Measurements from ENCODE around the gene ACOT8. TPM values are rescaled to one million over a fixed set of nuclear protein-coding genes. Genes with fewer than 3 reads are reported as not detected.
"Not testable (repeated sequence)": the region's sequence is repeated elsewhere in the genome, so short reads cannot be mapped to it uniquely, and the experiment has no call there.

The ACOT8 gene
- total RNA-seq, 1 donor from 2014 or later: 27.6 TPM

DNA sequence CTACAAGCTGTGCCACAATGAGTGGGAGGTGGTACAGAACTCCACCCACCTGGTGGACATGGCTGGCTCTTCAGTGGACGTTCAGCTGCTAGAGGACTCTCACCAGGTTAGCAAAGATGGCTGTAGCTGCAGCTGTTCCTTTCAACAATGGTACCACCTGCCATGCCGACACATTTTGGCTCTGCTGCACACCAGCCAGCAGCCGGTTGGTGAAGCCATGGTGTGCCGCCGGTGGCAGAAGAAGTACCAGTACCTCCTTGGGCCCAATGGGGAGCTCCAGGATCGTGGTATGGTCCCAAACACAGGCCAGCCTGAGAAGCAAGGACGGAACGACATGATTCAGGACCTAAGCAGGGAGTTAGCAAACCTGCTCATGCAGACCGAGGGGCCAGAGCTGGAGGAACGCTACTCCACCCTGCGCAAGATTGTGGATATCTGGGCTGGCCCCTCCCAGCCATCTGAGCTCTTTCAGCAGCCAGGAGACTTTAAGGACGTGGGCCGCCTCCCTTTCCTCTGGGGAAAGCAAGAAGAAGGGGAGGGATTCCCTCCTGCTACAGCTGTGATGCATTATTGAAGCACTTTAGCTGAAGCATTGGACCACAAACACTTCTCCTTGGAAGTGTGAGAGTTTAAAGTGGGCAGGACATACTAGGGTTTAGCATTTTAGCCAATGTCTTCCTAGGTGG lies 21.0 kb upstream of the ACOT8 start:
- Mint-ChIP-seq H3K9me3 (no peaks in the 10 kb centered on the region), H3K4me3 (no peak overlapping the region), H3K4me1 (peaks cover 21% of the 10 kb centered on the region), H3K27ac (no peak overlapping the region), H3K36me3 (ENCODE audit: low read depth) (peaks cover 20% of the 10 kb centered on the region), H3K27me3 (no peaks in the 10 kb centered on the region)
- no peak for DNase-seq
- intact Hi-C loops (cut with micrococcal nuclease): no loop called here

- Mint-ChIP-seq H3K9me3 (no peaks in the 10 kb centered on the region), H3K4me1 (no peaks in the 10 kb centered on the region)
Measured at GRCh38 chr20:45874576-45874975, 17.4 kb upstream of the ACOT8 start.

GRCh38 chr20:45874104-45874481 lies 16.9 kb upstream of the ACOT8 start:
- intact Hi-C loops (cut with micrococcal nuclease): not testable (repeated sequence)

More at GRCh38 chr20:45874576-45874975, 17.4 kb upstream of the ACOT8 start:
- no peak for DNase-seq
- Mint-ChIP-seq H3K27ac (no peak overlapping the region), H3K36me3 (ENCODE audit: low read depth) (peaks cover 4% of the 10 kb centered on the region), H3K4me3 (no peak overlapping the region), H3K27me3 (no peaks in the 10 kb centered on the region)
- intact Hi-C loops (cut with micrococcal nuclease): no loop called here

DNA sequence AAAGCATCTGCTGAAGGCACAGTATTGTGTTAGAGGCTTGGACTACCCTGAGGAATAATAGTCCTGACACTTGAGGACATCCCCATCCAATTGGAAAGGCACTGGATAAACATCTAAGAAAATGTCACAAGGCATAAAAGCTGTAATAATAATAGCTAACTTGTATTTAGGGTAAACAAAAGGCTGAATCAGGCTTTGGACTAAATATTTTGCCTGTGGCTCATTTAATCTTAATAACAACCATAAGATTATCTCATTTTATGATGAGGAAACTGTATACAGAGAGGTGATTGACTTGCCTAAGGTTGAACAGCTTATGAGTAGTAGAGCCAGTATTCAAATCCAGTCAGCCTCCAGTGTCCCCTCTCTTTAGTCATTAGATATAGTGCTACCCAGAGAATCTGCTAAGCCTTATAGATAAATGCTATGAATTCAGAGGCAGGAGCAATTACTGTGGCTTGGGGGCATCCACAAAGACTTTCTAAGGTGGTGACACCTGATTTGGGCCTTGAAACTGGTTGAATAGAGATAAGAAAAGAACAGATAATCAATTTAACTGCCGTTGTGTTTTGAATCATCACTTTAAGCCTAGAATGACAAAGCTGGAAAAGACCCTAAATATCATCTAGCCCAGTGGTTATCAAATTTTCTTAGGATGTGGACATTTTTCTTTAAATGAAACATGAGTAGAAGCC lies 16.4 kb upstream of the ACOT8 start:
- no peak for DNase-seq
- Mint-ChIP-seq H3K4me3 (no peak overlapping the region), H3K9me3 (no peaks in the 10 kb centered on the region), H3K4me1 (no peaks in the 10 kb centered on the region), H3K27ac (peak overlapping the region; percentile 67), H3K27me3 (no peaks in the 10 kb centered on the region), H3K36me3 (ENCODE audit: low read depth) (peaks cover 2% of the 10 kb centered on the region)
- intact Hi-C loops (cut with micrococcal nuclease): no loop called here

More at GRCh38 chr20:45874104-45874481, 16.9 kb upstream of the ACOT8 start:
- H3K4me1 Mint-ChIP-seq; H3K27me3 Mint-ChIP-seq; DNase-seq; H3K4me3 Mint-ChIP-seq; H3K9me3 Mint-ChIP-seq; H3K36me3 Mint-ChIP-seq (ENCODE audit: low read depth): not testable (repeated sequence)
- H3K27ac Mint-ChIP-seq: peak overlapping the region; percentile 67

- intact Hi-C loops (cut with micrococcal nuclease): no loop called here
- H3K27me3 Mint-ChIP-seq: no peaks in the 10 kb centered on the region
- H3K4me1 Mint-ChIP-seq: no peaks in the 10 kb centered on the region
- H3K36me3 Mint-ChIP-seq (ENCODE audit: low read depth): peaks cover 2% of the 10 kb centered on the region
- no peak overlapping the region for H3K27ac Mint-ChIP-seq
- no peaks in the 10 kb centered on the region for H3K9me3 Mint-ChIP-seq
- no peak overlapping the region for H3K4me3 Mint-ChIP-seq
- DNase-seq: no peak
Measured at GRCh38 chr20:45872626-45873025, 15.4 kb upstream of the ACOT8 start.

- no peak for DNase-seq
- Mint-ChIP-seq H3K36me3 (ENCODE audit: low read depth) (peaks cover 7% of the 10 kb centered on the region), H3K9me3 (no peaks in the 10 kb centered on the region), H3K4me3 (no peak overlapping the region), H3K4me1 (no peaks in the 10 kb centered on the region), H3K27ac (no peak overlapping the region), H3K27me3 (no peaks in the 10 kb centered on the region)
- intact Hi-C loops (cut with micrococcal nuclease): no loop called here
Measured at GRCh38 chr20:45867819-45868176, 10.6 kb upstream of the ACOT8 start.

DNA sequence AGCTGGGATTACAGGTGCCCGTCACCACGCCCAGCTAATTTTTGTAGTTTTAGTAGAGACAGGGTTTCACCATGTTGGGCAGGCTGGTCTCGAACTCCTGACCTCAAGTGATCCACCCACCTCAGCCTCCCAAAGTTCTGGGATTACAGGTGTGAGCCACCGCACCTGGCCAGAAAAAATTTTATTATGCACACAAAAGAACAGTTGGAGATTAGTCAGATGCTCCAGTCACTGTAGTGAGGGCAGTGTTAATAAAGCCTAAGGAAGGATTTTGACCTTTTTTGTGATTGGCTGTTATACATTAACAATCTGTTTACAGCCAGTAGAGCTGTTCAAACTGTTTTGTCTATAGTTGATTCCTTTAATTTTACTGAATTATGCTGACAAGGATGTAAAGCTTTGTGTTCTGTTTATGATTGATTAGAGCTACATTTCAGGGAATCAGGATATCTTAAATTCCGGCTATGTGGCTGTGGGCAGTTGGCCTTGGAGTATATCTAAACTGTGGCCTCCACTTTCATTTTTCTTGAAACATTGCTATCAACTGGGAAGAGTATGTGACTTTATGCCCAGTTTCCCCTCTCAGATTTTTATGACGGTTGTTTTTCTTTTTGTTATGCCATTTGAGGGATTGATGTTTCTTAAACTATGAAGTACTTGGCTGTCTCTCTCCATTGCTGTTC lies 10.1 kb upstream of the ACOT8 start:
- DNase-seq: no peak
- no peak overlapping the region for H3K4me3 Mint-ChIP-seq
- no peaks in the 10 kb centered on the region for H3K4me1 Mint-ChIP-seq
- peaks cover 5% of the 10 kb centered on the region for H3K36me3 Mint-ChIP-seq (ENCODE audit: low read depth)
- intact Hi-C loops (cut with micrococcal nuclease): no loop called here
- no peak overlapping the region for H3K27ac Mint-ChIP-seq
- H3K27me3 Mint-ChIP-seq: no peaks in the 10 kb centered on the region
- no peaks in the 10 kb centered on the region for H3K9me3 Mint-ChIP-seq

DNA sequence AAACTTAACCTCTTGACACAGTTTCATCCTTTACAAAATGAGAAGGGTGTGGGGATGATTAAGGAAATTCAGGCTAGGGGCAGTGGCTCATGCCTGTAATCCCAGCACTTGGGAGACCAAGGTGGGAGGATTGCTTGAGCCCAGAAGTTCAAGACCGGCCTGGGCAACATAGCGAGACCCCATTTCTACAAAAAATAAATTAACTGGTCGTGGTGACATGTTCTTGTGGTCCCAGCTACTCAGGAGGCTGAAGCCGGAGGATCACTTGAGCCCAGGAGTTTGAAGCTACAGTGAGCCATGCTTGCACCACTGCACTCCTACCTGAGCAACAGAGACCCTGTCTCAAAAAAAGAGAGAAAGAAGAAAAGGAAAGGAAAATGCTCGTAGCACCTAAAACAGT lies 9.3 kb upstream of the ACOT8 start:
- Mint-ChIP-seq H3K27me3 (no peaks in the 10 kb centered on the region), H3K36me3 (ENCODE audit: low read depth) (peaks cover 4% of the 10 kb centered on the region), H3K4me1 (no peaks in the 10 kb centered on the region), H3K27ac (no peak overlapping the region), H3K4me3 (no peak overlapping the region), H3K9me3 (no peaks in the 10 kb centered on the region)
- no peak for DNase-seq
- intact Hi-C loops (cut with micrococcal nuclease): no loop called here

- no peak overlapping the region for H3K4me3 Mint-ChIP-seq
- H3K36me3 Mint-ChIP-seq (ENCODE audit: low read depth): peaks cover 13% of the 10 kb centered on the region
- no peak for DNase-seq
- no peak overlapping the region for H3K27ac Mint-ChIP-seq
- no peaks in the 10 kb centered on the region for H3K27me3 Mint-ChIP-seq
- intact Hi-C loops (cut with micrococcal nuclease): no loop called here
- H3K9me3 Mint-ChIP-seq: no peaks in the 10 kb centered on the region
- H3K4me1 Mint-ChIP-seq: peaks cover 12% of the 10 kb centered on the region
Measured at GRCh38 chr20:45863543-45864470, 6.6 kb upstream of the ACOT8 start.

DNA sequence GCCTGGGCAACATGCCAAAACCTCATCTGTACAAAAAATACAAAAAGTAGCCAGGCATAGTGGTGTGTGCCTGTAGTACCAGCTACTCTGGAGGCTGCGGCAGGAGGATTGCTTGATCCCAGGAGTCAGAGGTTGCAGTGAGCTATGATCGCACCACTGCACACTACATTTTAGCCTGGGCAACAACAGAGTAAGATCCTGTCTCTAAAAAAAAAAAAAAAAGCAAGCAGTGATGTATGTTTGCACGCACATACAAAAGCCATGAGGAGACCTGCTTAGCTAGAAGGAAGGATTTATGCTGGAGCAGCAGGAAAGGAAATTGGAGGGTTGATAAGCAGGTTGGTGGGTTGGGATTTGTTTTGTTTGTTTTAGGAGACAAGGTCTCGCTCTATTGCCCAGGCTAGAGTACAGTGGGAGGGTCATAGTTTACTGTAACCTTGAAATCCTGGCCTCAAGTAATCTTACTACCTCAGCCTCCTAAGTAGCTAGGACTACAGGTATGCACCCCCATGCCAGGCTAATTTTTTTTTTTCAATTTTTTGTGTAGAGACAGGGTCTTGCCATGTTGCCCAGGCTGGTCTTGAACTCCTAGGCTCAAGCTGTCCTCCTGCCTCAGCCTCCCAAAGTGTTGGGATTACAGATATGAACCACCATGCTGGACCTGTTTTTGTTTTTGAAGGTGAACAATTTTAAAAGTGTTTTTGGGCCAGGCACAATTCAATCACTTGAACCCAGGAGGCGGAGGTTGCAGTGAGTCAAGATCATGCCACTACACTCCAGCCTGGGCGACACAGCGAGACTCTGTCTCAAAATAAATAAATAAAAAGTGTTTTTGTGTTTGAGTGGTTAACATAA lies 4.3 kb upstream of the ACOT8 start:
- Mint-ChIP-seq H3K27ac (no peak overlapping the region), H3K9me3 (no peaks in the 10 kb centered on the region), H3K4me1 (peaks cover 27% of the 10 kb centered on the region), H3K4me3 (no peak overlapping the region), H3K36me3 (ENCODE audit: low read depth) (peaks cover 13% of the 10 kb centered on the region), H3K27me3 (no peaks in the 10 kb centered on the region)
- DNase-seq: no peak
- intact Hi-C loops (cut with micrococcal nuclease): no loop called here

DNA sequence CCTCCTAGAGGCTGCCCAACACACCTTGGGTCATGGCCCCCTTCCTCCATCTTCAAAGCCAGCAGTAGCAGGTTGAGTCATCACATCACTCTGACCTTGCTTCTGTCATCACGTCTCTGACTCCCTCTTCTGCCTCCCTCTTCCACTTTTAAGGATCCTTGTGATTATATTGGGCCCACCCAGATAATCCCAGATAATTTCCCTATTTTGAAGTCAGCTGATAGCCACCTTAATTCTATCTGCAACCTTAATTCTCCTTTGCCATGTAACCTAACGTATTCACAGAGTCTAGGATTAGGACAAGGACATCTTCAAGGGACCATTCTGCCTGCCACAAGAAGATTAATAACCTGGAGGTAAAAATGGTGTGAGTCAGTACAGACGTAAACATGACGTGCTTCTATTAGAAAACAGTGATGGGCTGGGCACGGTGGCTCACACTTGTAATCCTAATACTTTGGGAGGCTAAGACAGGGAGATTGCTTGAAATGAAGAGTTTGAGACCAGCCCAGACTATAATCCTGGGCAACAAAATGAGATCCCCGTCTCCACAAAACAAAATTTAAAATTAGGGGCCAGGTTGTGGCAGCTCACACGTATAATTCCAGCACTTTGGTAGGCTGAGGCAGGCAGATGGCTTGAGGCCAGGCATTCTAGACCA lies 3.5 kb upstream of the ACOT8 start:
- Mint-ChIP-seq H3K9me3 (no peaks in the 10 kb centered on the region), H3K4me1 (peaks cover 30% of the 10 kb centered on the region), H3K27me3 (no peaks in the 10 kb centered on the region), H3K27ac (no peak overlapping the region), H3K4me3 (no peak overlapping the region), H3K36me3 (ENCODE audit: low read depth) (peaks cover 13% of the 10 kb centered on the region)
- intact Hi-C loops (cut with micrococcal nuclease): no loop called here
- no peak for DNase-seq

GRCh38 chr20:45859916-45860315 lies 2.7 kb upstream of the ACOT8 start:
- no peak for DNase-seq
- Mint-ChIP-seq H3K27ac (no peak overlapping the region), H3K4me1 (peaks cover 34% of the 10 kb centered on the region), H3K27me3 (no peaks in the 10 kb centered on the region), H3K4me3 (no peak overlapping the region), H3K36me3 (ENCODE audit: low read depth) (peaks cover 13% of the 10 kb centered on the region), H3K9me3 (no peaks in the 10 kb centered on the region)
- intact Hi-C loops (cut with micrococcal nuclease): no loop called here

Data from activated CD4-positive, alpha-beta T cell treated with anti-CD3 and anti-CD28 coated beads, Interleukin-2, amount 10 ng/mL, durations not matched to agents 24 days and 14 days (primary cell).